Fibroblast of skin of left quadriceps (primary cell): ENCODE data around the gene BDH1.
"Not testable (repeated sequence)": the region's sequence is repeated elsewhere in the genome, so short reads cannot be mapped to it uniquely, and the experiment has no call there.

Experiments
- DNase-seq, 2 experiments: peaks; one replicate each; pipeline ENCODE4 v3.0.0-alpha.2; 2013; ENCODE audit warnings: low read depth in 2 of 2

The BDH1 gene

DNA sequence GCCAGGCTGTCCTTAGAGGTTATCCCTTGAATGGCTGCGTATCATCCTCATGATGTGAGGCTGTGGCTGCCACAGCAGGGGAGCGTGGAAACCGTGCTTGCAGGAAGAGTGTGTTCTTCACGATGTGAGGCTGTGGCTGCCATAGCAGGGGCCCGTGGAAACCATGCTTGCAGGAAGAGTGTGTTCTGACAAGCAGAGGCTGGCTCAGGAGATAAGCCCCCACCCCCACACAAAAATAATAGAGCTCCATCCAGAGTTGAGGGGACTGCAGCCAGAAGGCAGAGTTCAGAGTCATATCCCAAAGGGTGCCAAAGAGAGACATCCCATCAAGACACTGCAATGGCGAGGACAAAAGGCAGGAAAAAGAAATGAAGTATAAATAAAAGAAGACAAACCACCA is 22.6 kb upstream of the BDH1 start:
- DNase-seq = no peak

DNA sequence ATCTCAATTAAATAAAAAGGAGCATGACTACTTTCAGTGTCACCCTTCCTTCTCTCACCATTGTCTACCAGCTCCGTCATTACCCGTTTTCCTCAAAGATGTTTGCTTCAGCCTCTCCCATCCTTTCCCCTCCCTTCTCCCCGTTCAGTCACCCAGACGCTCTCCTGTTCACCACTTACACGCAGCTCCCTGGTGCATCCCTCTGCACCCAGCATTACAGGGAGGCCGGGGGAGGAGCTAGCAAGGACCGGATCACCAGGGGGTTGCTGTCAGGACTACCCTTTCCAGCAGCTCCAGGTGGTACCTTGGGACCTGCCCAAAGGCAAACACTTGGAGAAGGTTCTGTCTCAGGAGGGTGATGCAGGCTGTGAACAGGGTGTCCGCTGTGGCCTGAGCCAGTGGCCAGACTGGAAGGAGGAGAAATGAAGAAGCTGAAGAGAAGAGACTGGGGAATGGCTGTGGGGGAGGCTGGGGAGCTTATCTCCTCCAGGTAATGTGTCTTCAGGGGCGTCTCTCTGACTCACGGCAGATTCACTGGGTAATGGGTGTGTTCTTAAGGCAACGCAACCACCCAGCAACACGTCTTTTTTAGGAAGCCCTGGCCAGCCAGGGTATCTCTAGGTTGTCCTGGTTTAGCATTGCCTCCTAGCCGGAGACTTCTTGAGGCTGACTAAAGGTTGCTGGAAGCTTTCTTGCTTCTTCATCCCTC is 21.8 kb upstream of the BDH1 start:
- no peak for DNase-seq

DNA sequence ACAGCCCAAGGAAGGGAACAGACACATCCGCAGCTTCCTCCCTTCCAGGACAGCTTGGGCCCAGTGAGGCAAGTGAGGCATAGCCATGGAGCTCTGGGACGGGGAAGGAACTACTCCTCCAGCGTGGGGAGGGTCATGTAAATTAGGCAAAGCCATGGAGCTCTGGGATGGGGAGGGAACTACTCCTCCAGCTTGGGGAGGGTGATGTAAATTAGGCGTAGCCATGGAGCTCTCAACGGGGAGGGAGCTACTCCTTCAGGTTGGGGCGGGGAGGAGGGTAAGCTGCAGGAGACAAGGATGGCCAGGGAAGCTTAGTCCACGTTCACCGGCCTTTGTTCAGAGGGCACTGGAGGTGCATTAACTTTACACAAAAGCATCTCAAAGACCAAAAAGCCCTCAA is 21.1 kb upstream of the BDH1 start:
- no peak for DNase-seq

DNA sequence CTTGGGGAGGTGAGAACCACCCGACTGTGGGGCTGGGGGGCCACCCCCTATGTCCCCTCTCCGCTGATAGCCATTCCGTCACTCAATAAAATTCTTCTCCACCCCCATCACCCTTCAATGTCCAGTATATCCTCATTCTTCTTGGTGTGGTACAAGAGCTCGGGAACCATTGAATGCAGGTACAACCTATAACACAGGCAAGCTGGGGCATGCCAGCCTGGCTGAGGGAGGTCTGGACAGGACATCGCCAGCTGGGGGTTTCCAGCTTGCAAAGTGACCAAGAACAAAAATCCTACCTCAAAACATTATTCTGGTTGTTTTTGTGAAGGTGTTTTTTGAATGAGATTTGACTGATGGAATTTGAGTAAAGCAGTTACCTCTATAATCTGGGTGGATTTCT is 19.6 kb upstream of the BDH1 start:
- no peak for DNase-seq

DNA sequence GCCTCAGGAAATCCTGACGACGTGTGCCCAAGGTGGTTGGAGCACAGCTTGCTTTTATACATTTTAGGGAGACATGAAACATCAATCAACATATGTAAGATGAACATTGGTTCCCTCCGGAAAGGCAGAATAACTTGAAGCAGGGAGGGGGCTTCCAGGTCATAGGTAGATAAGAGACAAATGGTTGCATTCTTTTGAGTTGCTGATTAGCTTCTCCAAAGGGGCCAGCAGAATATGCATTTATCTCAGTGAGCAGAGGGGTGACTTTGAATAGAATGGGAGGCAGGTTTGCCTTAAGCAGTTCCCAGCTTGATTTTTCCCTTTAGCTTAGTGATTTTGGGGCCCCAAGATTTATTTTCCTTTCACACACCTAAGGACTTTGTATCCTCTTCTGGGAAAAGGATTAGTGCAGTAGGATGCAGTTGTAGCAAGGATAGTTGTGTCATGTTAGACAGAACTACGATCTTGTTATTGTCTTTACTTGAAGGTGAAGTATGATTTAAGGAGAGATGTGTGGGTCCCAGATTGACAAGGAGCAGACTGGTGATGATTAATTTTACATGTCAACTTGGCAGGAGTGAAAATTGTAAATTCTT is 18.7 kb upstream of the BDH1 start:
- DNase-seq = not testable (repeated sequence)

DNA sequence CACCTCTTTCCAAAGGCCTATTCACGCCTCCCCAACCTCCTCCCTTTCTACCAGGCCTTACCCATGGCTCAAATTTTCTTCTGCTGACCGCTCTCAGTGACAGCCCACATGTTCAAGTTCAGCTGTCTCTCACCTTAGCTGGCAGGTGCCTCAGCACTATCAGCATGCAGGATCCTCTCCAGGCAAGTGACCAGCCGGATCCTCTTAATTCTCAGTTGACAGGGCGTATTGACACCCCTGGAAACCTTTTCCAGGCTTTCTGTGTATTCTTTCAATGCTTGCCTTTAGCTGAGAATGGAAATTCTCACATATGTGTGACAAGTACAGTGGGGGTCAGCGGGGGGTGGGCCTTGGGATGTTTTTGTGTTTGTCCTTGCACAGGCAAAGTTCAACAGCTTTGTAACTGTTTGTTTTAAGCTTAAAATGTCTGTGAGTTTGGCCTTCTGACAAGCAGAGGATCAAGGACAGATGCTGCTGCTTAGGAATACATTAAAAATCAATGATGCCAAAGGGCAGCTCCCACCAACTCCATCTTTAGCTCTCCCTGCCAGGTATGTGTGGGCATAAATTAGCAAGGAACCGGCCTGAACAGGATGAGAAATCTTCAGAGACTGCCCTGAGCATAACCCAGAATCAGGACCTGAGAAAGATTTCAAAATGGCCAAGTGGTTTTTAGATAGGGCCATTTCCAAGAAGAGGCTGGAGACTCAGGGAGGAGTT is 17.4 kb upstream of the BDH1 start:
- no peak for DNase-seq

DNA sequence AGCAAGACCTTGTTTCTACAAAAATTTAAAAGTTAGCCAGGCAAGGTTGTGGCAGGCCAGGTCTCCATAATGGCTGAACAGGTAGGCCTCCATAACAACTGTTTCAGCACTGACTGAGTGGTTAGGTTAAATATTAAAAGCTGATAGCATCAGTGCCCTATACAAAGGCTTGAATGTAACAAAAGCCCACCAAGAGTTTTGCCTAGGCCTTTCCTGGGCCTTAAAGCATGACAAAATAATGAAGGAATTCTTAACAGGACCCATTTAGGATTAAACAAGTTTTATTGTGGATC is 16.1 kb upstream of the BDH1 start:
- DNase-seq = not testable (repeated sequence)

DNA sequence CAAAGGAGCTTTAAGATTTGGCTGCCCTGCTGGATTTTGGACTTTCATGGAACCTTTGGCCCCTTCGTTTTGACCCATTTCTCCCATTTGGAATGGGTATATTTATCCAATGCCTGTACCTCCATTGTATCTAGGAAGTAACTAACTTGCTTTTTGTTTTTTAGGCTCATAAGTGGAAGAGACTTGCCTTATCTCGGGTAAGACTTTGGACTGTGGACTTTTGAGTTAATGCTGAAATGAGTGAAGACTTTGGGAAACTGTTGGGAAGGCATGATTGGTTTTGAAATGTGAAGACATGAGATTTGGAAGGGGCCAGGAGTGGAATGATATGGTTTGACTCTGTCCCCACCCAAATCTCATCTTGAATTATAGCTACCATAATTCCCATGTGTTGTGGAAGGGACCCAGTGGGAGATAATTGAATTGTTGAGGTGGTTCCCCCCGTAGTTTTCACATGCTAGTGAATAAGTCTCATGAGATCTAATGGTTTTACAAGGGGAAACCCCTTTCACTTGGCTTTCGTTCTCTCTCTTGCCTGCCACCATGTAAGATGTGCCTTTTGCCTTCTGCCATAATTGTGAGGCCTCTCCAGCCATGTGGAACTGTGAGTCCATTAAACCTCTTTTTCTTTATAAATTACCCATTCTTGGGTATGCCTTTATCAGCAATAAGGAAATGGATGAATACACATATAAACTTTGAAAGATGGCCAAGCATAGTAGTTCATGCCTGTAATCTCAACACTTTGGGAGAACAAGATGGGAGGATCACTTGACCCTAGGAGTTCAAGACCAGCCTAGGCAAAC is 15.5 kb upstream of the BDH1 start:
- DNase-seq = not testable (repeated sequence)

DNA sequence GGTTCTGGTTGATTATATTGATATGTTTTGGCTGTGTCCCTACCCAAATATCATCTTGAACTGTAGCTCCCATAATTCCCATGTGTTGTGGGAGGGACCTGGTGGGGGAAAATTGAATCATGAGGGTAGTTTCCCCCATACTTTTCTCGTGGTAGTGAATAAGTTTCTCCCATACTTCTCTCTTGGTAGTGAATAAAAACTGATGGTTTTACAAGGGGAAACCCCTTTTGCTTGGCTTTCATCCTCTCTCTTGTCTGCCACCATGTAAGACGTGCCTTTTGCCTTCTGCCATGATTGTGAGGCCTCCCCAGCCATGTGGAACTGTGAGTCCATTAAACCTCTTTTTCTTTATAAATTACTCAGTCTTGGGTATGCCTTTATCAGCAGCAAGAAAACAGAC is 13.7 kb upstream of the BDH1 start:
- not testable (repeated sequence) for DNase-seq

DNA sequence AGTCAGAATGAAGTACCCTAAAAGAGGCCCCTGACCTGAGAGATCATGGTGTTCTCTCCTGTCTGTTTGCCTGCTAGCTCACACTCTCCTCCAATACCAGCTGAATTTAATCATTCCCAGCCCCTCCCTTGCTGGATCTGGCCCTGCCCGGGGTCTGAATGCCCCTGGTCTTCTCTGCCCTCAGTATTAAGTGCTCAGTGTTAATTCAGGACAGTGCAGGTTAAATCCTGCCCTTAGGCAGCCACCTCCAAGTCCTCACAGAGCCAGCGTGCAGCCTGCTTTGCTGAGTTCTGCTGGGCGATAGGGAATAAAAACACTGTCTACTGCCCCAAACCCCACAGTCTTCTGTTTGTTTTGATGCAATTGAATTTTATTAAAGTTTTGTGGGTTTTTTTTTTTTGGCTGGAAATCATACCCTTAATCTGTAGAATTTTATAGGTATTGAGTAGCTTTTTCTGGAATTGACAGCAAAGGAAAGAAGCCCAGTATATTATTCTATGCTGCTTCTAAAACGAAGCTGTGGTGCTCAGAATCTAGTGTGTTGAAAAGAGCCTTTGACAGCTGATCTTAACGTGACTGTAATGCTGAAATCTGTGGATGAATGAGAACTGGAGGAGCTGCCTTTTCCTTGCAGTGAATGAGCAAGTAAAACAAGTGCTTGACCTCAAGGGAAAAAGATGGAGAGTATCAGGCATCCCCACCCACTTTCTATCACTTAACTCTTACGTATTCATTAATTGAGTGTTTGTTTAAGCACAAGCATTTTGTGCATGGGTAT is 12.3 kb upstream of the BDH1 start:
- no peak for DNase-seq

DNA sequence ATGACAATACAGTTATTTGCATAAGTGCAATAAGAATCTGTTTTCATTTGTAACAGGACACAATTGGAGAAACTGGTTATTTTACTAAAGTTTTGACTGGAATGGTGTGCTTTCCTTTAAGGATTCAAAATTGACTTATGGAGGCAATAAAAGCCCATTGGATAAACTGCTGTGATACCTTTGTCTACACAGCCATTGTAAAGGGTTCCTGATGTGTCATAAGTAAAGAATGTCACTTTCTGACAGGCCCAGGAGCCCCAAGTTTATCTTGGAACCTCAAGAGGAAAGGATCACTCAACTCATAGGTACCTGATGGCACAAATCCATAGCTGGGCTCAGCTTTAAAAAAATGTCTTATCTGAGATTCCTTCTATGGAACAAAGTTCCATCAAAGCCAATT is 10.4 kb upstream of the BDH1 start:
- DNase-seq = not testable (repeated sequence)

DNA sequence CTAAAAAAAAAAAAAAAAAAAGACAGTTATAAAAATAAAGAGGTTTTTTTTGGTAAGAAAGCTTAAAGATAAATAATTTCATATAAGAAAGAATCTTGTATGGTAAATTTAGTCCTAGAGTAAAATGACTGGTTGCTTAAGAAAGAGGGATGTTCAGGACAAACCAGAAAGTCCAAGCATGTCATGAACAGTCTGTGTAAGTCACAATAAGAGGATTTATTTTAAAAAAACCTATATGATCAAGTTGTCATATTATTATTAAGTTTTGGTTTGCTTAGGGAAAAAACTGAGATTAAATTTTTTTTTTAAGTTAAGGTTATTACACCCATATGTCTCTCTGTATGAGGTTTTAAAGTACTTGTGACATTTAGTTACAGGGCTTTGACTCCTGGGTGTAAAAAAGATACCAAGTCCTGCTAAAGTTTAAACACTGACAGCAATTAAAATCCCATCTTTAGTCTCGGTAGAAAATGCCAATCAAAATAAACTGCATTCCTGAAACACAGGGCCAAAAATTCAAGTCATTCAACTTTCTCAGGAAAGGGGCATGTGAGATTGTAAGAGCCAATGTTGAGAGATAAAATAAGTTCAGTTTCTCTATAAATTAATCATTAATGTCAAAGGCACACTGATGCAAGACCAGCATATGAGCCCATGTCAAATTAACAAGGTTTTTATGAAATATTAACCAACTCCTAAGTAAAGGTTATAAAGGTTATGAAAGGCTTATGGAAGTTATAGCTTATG is 8.5 kb upstream of the BDH1 start:
- no peak for DNase-seq

DNA sequence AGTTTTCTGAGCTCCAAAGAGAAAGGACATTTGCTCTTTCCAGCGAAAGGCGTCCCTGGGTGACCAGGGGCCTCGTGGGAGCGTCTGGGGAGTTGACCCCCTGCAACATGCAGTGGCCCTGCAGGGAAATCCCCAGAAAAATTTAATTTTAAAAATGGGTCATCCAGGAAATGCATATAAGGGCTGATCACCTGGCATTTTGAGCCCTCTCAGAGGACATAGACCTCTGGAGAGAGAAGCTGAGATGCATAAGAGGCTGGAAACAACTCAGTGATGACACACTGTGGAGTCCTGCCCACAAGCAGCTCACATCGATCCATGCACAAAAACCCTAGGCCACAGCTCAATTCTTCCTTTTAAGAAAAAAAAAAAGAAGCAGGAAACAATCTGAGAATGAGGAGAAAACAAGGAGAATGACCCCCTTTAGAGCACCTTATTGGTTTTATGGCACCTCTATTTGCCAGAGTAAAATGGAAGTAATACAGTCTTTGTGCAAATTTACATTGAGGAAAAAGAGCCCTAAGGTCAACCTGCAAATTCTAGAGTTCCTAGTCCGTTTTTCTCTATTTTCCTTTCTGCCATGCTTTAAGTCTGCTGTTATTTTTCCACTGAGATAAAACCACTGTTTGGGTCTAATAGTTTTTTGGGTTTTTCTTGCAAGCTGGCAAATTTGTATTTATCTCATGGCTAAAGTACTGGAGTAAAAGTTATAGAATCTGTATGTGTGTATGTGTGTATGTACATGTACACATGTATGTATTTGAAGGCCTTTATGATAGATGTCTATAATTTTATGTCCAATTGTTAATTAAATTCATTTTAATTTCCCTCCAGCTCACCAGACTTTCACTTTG is 6.9 kb upstream of the BDH1 start:
- no peak for DNase-seq

DNA sequence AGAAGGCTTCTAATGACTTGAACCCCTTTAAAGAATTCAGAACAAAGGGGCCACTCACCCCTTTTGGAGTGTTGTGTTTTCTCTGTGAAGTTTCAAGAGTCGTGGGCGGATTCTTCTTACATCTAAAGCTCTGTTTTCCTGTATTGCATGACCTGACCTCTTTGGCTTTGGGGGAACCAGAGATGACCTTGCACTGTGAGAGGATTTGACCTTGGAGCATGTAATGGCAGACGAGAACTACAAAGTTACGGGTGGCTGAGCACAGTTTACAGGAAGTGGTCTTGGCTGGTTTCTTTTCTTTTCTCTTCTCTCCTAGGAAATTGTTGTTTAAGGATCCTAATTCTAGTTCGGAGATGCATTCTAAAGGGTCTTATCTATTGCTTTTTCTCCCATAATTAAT is 6.2 kb upstream of the BDH1 start:
- no peak for DNase-seq

DNA sequence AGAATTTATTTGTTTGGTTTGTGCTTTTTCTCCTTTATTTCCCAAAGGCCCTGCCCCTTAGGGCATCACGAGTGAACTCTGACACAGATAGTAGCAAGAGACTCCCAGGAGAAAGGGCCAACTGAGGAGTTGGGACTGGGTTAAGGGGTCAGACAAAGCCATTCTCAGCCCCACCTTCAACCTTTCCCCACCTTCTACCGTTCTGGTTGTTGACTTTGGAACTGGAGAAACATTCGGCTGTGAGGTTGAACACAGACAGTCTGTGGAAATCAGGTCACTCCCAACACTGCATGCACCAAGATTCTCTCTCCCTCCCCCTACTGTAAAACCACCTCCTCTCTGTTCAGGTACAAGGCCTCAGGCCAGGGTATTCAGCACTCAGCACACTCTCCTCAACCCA is 3.9 kb upstream of the BDH1 start:
- no peak for DNase-seq

DNA sequence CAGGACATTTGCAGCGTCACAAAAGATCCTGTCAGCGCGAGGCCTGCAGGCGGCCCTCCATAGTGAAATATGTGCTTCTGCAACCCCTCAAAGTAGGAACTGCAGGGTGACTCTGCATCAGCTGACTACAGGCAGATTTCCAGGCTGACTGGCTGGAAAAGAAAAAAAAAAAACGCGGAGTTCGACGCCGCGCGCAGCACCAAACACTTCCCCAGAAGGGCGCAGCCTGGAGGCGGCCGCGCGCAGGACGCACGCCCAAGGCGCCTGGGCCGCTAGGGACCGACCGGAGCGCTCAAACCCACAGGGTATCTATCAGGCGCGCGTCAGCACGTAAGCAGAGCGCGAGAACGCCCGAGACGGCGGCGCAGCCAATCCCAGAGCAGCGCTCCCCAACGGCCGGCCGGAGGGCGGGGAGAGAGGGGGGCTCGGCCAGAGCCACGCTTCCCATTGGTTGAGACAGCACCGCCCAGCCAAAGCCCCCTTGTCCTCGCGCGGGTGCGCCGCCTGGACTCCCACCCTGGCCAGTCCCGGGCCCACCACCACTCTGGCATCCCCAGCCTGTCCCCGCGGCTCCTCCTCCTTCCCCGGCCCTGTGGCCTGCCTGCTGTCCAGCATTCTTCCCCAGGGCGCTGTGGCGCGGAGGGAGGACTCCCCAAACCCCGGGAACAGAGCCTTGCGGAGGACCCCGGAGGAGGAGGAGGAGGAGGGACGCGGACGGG is 1.0 kb downstream of the BDH1 start:
- peak; percentile 93 to 94 for DNase-seq

DNA sequence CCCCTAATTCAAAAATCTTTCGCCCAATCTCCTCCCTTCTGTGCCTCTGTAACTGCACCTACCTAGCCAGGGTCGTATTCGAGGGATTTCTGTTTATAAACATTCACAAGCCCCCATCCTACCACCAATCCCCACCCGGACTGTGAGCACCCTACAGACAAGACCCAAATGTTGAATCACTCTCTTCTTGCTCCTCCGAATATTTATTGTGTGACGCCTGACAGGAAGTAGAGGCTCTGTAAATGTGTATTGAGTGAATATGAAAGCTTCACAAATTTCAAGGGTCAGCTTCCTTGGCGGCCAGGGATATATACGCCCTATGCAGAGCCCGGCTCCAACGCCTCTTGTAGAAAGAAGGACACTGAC is 1.6 kb downstream of the BDH1 start:
- DNase-seq = no peak

DNA sequence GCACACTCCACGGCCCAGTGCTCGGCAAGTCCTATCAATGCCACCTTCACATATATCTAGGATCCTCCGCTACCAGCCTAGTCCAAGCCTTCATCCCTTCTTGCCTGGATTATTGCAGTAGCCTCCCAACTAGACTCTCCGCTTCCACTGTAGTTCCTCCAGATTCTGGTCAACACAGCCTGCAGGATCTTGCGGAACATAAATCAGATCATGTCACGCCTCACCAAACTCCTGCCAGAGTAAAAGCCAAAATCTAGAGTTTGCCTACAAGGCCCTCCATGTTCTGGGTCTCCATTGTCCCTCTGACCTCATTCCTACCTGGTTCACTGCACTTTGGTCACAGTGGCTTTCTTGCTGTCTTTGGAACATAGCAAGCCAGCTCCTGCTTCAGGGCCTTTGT is 3.6 kb downstream of the BDH1 start:
- no peak for DNase-seq

DNA sequence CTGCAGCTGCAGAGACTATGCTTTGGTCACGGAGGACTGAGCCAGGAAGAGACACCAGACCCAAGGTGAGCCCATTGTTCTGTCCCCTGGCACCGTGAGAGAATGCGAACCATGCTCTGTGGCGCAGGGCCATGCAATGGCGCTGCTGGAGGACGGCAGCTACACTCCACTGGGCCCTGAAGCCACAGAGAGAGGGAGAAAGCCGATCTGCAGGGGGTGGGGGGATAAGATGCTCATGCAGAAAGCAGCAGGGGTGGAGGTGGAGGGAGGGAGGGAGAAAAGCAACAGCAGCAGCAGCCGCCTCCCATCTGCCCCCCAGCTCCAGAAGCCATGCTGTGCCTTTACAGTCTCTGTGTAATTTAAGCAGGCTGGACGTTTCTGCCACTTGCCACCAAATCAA is 5.3 kb downstream of the BDH1 start:
- no peak for DNase-seq
